Aorta (tissue), 5 donors: ENCODE measurements around the gene ZNF500. TPM values are rescaled to one million over a fixed set of nuclear protein-coding genes. Genes with fewer than 3 reads are reported as not detected.
A peak's percentile ranks its signal among the peaks of the same experiment; 100 is the strongest.

Source experiments
- ATAC-seq: fragments of 200-7000 bp; cut with Tn5 transposase; one replicate; pipeline ENCODE4 v1.9.1; 2022; ENCODE audit warnings: moderate library complexity; ENCODE audit not compliant: low FRiP score
- DNase-seq, 2 donors: peaks; one replicate each; pipeline ENCODE4 v3.0.0-alpha.2; 2020
- H3K27ac ChIP-seq, 2 donors: one replicate each; pipeline ENCODE4 v1.5.1; 2013; ENCODE audit warnings: low read length in 2 of 2, mild to moderate bottlenecking in 2 of 2, moderate library complexity in 2 of 2, control low read depth in 1 of 2, inconsistent platforms in 1 of 2, low read depth in 1 of 2
- H3K27me3 ChIP-seq, 2 donors: one replicate each; pipeline ENCODE4 v1.6.1; 2013; ENCODE audit warnings: control low read depth in 1 of 2, low read length in 1 of 2, mild to moderate bottlenecking in 1 of 2, moderate library complexity in 1 of 2; ENCODE audit not compliant: insufficient read depth in 2 of 2, control insufficient read depth in 1 of 2
- H3K36me3 ChIP-seq, 2 donors: one replicate each; pipeline ENCODE4 v1.6.1; 2013; ENCODE audit warnings: control low read depth in 1 of 2, low read length in 1 of 2, mild to moderate bottlenecking in 1 of 2; ENCODE audit not compliant: insufficient read depth in 2 of 2, control insufficient read depth in 1 of 2
- H3K4me1 ChIP-seq, 2 donors: one replicate each; pipeline ENCODE4 v1.6.1; 2013; ENCODE audit warnings: low read length in 2 of 2, control low read depth in 1 of 2, mild to moderate bottlenecking in 1 of 2, moderate library complexity in 1 of 2; ENCODE audit not compliant: insufficient read depth in 2 of 2, control insufficient read depth in 1 of 2
- H3K4me3 ChIP-seq, 2 donors: one replicate each; pipeline ENCODE4 v1.5.1; 2013; ENCODE audit warnings: low read length in 2 of 2, control low read depth in 1 of 2, mild to moderate bottlenecking in 1 of 2
- H3K9me3 ChIP-seq: one replicate; pipeline ENCODE4 v1.6.1; 2013; ENCODE audit warnings: mild to moderate bottlenecking, low read length; ENCODE audit not compliant: control insufficient read depth
- WGBS, 2 donors: extraction: QIAGEN DNeasy Blood & Tissue Kit; methylation state at CpG; one replicate each; pipeline ENCODE4 v1.1.7; 2013; 5-methylcytosine and 5-hydroxymethylcytosine counted together
- intact Hi-C, 2 donors: fragments of 100-400 bp; cut with DNase I; formaldehyde crosslinking; loops; one replicate each; pipeline versions ENCODE4 v1.14.2 to v1.15.0; 2022
- polyA plus RNA-seq, 2 donors: library from polyadenylated mRNA; stranded (reverse); fragments of 200-250 nt; gene quantifications; one replicate each; pipeline ENCODE4 v1.2.3, GENCODE V29; 2013
- total RNA-seq, 2 donors: library from RNA; stranded (reverse); fragmentation: NEBNext Ultra II Directional; extraction: Animal tissue kit (Norgen Biotek cat#: 25700); gene quantifications; one replicate each; pipeline ENCODE4 v1.2.1, GENCODE V29; 2021
- donor health status: healthy with polysubstance abuse.
- donor health status: Bipolar disorder and iron deficiency.
- donor health status: DM: no; HTN: no; CAD: no.
- donor health status: DM: no; HTN: no; CAD: no.
- donor health status: DM: yes; HTN: yes; CAD: no.

Gene ZNF500
- total and polyA plus RNA-seq, 4 donors = 1.9 to 17.0 (median 13.0) TPM

DNA sequence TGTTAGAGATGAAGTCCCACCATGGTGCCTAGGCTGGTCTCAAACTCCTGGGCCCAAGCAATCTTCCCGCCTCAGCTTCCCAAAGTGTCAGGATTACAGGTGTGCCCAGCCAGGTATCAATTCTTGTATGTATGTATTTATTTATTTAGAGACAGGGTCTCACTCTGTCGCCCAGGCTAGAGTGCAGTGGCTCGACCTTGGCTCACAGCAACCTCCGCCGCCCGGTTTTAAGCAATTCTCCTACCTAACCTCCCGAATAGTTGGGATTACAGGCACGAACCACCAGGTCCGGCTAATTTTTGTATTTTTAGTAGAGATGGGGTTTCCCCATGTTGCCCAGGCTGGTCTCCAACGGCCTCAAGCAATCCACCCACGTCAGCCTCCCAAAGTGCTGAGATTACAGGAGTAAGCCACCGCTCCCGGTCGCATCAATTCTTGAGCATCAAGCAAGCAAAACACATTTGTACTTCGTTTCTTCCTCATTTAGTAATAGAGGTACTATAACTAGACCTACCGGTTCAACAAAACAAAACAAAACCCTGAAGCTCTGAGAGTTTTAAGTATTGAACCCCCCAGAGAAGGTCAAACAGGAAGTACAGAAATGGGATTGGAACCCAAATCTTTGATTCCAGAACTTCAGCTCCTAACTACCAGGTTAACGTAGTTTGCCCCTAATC, 1.0 kb upstream of the ZNF500 start:
- no peaks in the 10 kb centered on the region for H3K27me3 ChIP-seq
- H3K4me1 ChIP-seq = no peaks in the 10 kb centered on the region
- intact Hi-C loops = loop anchor here in 1 of 2 donors (1.0 to 2.0 kb wide), 3 partner anchors 35 to 189 kb away; partner anchors contain the start of genes NUDT16L1 and ROGDI
- DNase-seq (peak in 1 of 2 donors; percentile 68), ATAC-seq (peak; percentile 5)
- H3K27ac ChIP-seq = peak overlapping the region in 1 of 2 donors; percentile 68
- no peaks in the 10 kb centered on the region for H3K36me3 ChIP-seq
- 33 to 47% methylated on average over 17 of the region's 17 CpGs for WGBS, 2 donors
- H3K9me3 ChIP-seq = no peaks in the 10 kb centered on the region
- H3K4me3 ChIP-seq = peak overlapping the region; percentile 12 to 38

DNA sequence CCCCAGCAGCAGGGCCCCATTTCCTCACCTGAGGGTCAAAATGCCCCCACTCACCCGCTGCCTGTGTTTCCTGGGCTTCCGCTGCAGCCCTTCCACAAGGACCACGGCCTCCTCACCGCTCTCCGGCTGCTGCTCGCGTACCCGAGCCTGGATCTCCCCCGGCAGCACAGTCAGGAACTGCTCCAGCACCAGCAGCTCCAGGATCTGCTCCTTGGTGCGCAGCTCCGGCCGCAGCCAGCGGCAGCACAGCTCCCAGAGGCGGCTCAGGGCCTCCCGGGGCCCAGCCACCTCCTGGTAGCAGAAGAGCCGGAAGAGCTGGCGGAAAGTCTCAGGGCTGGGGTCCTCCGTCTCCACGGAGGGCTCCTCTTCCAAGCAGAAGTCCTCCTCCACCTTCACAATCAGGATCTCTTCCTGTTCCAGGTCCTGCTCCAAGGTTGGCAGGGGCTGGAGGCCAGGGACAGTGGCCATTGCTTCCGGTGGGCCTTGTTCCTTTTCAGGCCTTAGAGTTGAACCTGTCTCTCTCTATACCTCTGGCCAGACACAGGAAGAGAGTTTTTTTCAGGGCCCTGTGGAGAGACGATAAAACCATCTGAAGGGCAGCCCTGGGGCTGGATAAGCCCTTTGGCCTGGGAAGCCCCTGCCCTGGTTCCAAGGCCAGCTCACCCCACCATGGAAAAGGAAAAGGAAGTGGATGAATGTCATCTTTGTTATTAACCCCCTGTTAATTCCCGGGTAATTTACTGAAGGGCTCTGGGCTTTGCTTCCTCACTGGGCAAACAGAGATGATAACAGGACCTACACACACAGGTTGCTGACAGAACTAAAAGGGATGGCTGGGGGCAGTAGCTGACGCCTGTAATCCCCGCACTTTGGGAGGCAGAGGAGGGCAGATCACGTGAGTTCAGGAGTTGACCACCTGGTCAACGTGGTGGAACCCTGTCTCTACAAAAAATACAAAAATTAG, 1.2 kb downstream of the ZNF500 start:
- intact Hi-C loops = no loop called here
- ATAC-seq (no peak), DNase-seq (no peak)
- Histone ChIP-seq H3K27me3 (no peaks in the 10 kb centered on the region), H3K9me3 (no peaks in the 10 kb centered on the region), H3K4me3 (peak overlapping the region in 1 of 2 donors; percentile 94), H3K36me3 (peaks cover 0 to 2% of the 10 kb centered on the region in 2 donors), H3K27ac (no peak overlapping the region), H3K4me1 (no peaks in the 10 kb centered on the region)
- 78 to 81% methylated on average over 26 of the region's 26 CpGs for WGBS, 2 donors

DNA sequence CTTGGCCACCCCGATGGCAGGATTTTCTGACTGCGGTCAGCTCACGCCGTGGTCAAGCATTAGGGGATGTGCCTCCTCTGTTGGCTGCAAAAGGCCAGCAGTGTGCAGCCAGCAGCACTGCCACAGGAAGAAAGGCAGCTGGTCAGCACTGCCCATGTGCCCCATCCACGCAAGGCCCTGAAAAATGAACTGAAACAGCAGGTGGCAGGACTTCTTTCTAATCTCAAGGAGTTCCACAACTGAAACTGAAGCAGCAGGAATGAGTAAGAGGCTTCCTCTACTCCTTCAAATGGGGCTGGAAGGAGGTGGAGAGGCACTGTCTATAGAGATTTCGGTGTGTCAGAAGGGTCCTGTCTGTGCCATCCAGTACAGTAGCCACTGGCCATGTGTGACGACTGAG, 3.2 kb downstream of the ZNF500 start:
- DNase-seq (no peak), ATAC-seq (no peak)
- Histone ChIP-seq H3K9me3 (no peaks in the 10 kb centered on the region), H3K27me3 (no peaks in the 10 kb centered on the region), H3K27ac (no peak overlapping the region), H3K4me3 (no peak overlapping the region), H3K4me1 (no peaks in the 10 kb centered on the region), H3K36me3 (peaks cover 2 to 6% of the 10 kb centered on the region in 2 donors)
- WGBS, 2 donors = 88 to 90% methylated on average over 7 of the region's 7 CpGs
- intact Hi-C loops = no loop called here

DNA sequence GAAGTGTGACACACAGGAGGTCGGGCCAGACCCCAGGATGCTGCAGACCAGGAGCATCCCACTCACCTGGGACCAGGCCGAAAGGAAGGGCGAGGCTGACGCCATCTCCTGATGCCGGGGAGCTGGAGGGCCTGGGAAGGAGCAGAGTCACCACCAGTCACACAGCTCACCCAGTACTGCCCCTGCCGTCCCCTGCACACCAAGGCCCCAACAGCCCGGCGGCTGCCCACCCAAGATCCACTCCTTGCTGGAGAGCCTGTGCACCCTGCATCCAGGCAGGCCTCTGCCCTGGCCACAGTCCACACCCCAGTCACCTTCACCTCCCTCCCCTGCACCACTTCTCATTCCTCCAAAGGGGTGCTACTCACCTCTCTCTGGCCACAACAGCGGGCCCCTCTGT, 4.8 kb downstream of the ZNF500 start:
- H3K4me3 ChIP-seq = no peak overlapping the region
- ATAC-seq = no peak
- no peaks in the 10 kb centered on the region for H3K4me1 ChIP-seq
- 92 to 93% methylated on average over 9 of the region's 9 CpGs for WGBS, 2 donors
- H3K27ac ChIP-seq = no peak overlapping the region
- no peak for DNase-seq
- H3K36me3 ChIP-seq = peaks cover 2 to 6% of the 10 kb centered on the region in 2 donors
- no peaks in the 10 kb centered on the region for H3K27me3 ChIP-seq
- H3K9me3 ChIP-seq = no peaks in the 10 kb centered on the region
- intact Hi-C loops = no loop called here

DNA sequence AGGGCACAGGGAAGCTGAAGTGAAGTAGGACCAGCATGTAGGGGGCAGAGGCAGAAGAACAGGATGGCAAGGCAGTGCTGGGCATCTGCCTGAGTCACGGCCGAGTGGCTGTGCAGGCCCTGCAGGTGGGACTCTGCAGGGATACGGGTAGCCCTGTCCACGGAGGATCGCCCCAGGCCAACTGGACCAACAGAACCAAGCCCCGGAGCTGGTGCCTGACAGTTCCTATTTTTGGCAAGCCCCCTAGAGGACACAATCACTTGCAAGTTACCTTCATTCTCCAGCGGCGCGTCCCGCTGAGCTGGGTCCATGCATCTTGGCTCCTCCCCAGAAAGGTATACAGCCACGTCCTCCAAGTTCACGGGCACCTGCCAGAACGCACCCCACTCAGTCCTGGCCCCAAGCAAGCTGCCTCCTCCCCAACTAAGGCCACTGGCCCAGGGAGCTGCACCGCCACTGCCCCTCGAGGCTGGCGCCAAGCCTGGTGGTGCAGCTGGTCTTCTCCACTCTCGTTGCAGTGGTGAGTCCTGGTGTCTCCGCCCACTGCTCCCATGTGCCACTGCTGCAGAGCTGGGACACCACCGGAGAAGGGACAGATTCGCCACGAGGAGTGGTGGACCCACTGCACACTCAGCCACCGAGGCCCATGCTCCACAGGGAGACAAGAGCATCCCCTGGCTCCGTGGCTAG, 6.6 kb downstream of the ZNF500 start:
- ATAC-seq (no peak), DNase-seq (no peak)
- no peak overlapping the region for H3K27ac ChIP-seq
- peaks cover 2 to 8% of the 10 kb centered on the region in 2 donors for H3K36me3 ChIP-seq
- no peak overlapping the region for H3K4me3 ChIP-seq
- no peaks in the 10 kb centered on the region for H3K27me3 ChIP-seq
- no peaks in the 10 kb centered on the region for H3K9me3 ChIP-seq
- intact Hi-C loops = no loop called here
- H3K4me1 ChIP-seq = no peaks in the 10 kb centered on the region
- WGBS, 2 donors = 84 to 88% methylated on average over 23 of the region's 23 CpGs

DNA sequence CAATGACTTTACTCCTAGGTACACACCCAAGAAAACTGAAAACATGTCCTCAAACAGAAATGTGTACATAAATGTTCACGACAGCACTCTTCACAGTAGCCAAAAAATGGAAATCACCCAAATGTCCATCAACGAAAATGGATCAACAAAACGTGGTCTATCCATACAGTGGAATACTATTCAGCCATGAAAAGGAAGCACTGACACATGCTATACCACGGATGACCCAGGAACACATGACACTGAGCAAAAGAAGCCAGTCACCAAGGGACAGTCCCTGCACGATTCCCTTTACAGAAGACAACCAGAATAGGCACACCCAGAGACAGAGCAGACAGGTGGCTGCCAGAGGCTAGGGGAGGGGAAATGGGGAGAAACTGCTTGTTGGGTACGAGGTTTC, 11.3 kb downstream of the ZNF500 start:
- 97 to 98% methylated on average over 6 of the region's 6 CpGs for WGBS, 2 donors
- intact Hi-C loops = no loop called here

DNA sequence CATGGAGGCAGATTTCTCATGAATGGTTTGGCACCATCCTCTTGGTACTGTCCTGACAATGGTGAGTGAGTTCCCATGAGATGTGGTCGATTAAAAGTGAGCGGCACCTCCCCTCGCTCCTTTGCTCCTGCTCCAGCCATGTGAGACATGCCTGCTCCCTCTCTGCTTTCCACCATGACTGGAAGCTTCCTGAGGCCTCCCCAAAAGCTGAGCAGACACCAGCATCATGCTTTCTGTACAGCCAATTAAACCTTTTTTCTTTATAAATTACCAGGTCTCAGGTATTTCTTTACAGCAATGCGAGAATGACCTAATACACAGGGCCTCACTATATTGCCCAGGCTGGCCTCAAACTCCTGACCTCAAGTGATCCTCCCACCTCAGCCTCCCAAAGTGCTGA, 12.1 kb downstream of the ZNF500 start:
- H3K4me3 ChIP-seq = no peak overlapping the region
- ATAC-seq = no peak

More for the DNA sequence above, 11.3 kb downstream of the ZNF500 start:
- H3K27ac ChIP-seq = no peak overlapping the region
- H3K36me3 ChIP-seq = peaks cover 0 to 14% of the 10 kb centered on the region in 2 donors
- no peaks in the 10 kb centered on the region for H3K27me3 ChIP-seq
- DNase-seq (no peak), ATAC-seq (no peak)
- no peak overlapping the region for H3K4me3 ChIP-seq
- H3K9me3 ChIP-seq = no peaks in the 10 kb centered on the region
- no peaks in the 10 kb centered on the region for H3K4me1 ChIP-seq

DNA sequence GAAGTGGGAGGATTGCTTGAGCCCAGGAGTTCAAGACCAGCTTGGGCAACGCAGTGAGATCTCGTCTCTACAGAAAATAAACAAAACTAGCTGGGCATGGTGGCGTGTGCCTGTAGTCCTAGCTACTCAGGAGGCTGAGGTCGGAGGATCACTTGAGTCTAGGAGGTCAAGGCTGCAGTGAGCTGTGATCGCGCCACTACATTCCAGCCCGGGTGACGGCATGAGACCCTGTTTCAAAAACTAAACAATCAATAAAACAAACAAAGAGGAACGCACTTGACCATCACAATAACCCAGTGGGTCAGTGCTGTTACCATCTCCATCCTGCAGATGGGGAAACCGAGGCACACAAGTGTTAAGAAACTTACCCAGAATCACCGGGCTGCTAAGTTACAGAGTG, 13.7 kb downstream of the ZNF500 start:
- WGBS, 2 donors = 89 to 90% methylated on average over 11 of the region's 11 CpGs
- no peak for DNase-seq
- ATAC-seq = no peak
- no peak overlapping the region for H3K27ac ChIP-seq
- H3K9me3 ChIP-seq = no peaks in the 10 kb centered on the region
- no peaks in the 10 kb centered on the region for H3K27me3 ChIP-seq
- peaks cover 0 to 8% of the 10 kb centered on the region in 2 donors for H3K36me3 ChIP-seq
- no peak overlapping the region for H3K4me3 ChIP-seq
- intact Hi-C loops = no loop called here
- no peaks in the 10 kb centered on the region for H3K4me1 ChIP-seq

More for the DNA sequence above, 12.1 kb downstream of the ZNF500 start:
- no peak for DNase-seq
- Histone ChIP-seq H3K9me3 (no peaks in the 10 kb centered on the region), H3K36me3 (peaks cover 0 to 8% of the 10 kb centered on the region in 2 donors), H3K4me1 (no peaks in the 10 kb centered on the region), H3K27me3 (no peaks in the 10 kb centered on the region), H3K27ac (no peak overlapping the region)
- WGBS, 2 donors = 97 to 98% methylated on average over 4 of the region's 4 CpGs
- intact Hi-C loops = no loop called here
